GM21367 (cell line): ENCODE measurements around the gene KLHL28.
A peak's percentile ranks its signal among the peaks of the same experiment; 100 is the strongest.

ENCODE experiments used
- ATAC-seq: cut with Tn5 transposase; IDR thresholded peaks from one replicate; pipeline ENCODE4 v1.9.1; 2021; ENCODE audit not compliant: unreplicated experiment

Gene KLHL28

GRCh38 chr14:44961554-44962333, at the start of gene KLHL28, which contains the start of gene TOGARAM1:
Gene KLHL28 (minus strand): TSS chr14:44961947. CDS start chr14:44945928, 16,019 bp downstream.
Gene TOGARAM1 (plus strand): TSS chr14:44962190. CDS start chr14:44962422, 232 bp downstream.
- ATAC-seq = peak; percentile 96

GRCh38 chr14:45003924-45004323, 42.2 kb upstream of the KLHL28 start:
- no peak for ATAC-seq

- ATAC-seq = no peak
Observed at GRCh38 chr14:44995770-44996294, 34.1 kb upstream of the KLHL28 start.

- ATAC-seq = no peak
Observed at GRCh38 chr14:44995196-44995595, 33.4 kb upstream of the KLHL28 start.

GRCh38 chr14:44990533-44990932, 28.8 kb upstream of the KLHL28 start:
- ATAC-seq = no peak

- ATAC-seq = no peak
Observed at GRCh38 chr14:44989497-44990440, 28.0 kb upstream of the KLHL28 start.

GRCh38 chr14:44988694-44989093, 26.9 kb upstream of the KLHL28 start:
- ATAC-seq = no peak

- ATAC-seq = no peak
Observed at GRCh38 chr14:44982594-44982993, 20.8 kb upstream of the KLHL28 start.

- ATAC-seq = no peak
Observed at GRCh38 chr14:44981198-44981597, 19.5 kb upstream of the KLHL28 start.

- ATAC-seq = no peak
Observed at GRCh38 chr14:44979740-44980356, 18.1 kb upstream of the KLHL28 start.

- ATAC-seq = no peak
Observed at GRCh38 chr14:44979273-44979672, 17.5 kb upstream of the KLHL28 start.

- ATAC-seq = no peak
Observed at GRCh38 chr14:44971459-44971858, 9.7 kb upstream of the KLHL28 start.

- ATAC-seq = no peak
Observed at GRCh38 chr14:44970907-44971306, 9.2 kb upstream of the KLHL28 start.

GRCh38 chr14:44968714-44969113, 7.0 kb upstream of the KLHL28 start:
- no peak for ATAC-seq

GRCh38 chr14:44966601-44967336, 5.0 kb upstream of the KLHL28 start:
- ATAC-seq = no peak

GRCh38 chr14:44963775-44964380, 2.1 kb upstream of the KLHL28 start:
- ATAC-seq = no peak

GRCh38 chr14:44963044-44963528, 1.3 kb upstream of the KLHL28 start:
- ATAC-seq = no peak

- ATAC-seq = peak; percentile 19
Observed at GRCh38 chr14:44962334-44963043, 742 bp upstream of the KLHL28 start.

GRCh38 chr14:44961151-44961553, 595 bp downstream of the KLHL28 start:
- ATAC-seq = no peak
